SK-N-SH (cell line): ENCODE measurements around the gene ANKUB1. TPM values are rescaled to one million over a fixed set of nuclear protein-coding genes. Genes with fewer than 3 reads are reported as not detected.
"Not testable (repeated sequence)": the region's sequence is repeated elsewhere in the genome, so short reads cannot be mapped to it uniquely, and the experiment has no call there.

ENCODE experiments used
- CTCF ChIA-PET: fragments of 300-600, 350-600 bp; formaldehyde crosslinking; extraction: SDS; loops from one replicate; lab custom pipeline; 2021; lab: Yijun Ruan, JAX
- POLR2A ChIA-PET: fragments of 350-600 bp; sonication (Branson Sonifier 250); formaldehyde crosslinking; extraction: SDS; loops from one replicate; lab custom pipeline; 2020; ENCODE audit warnings: antibody characterized with exemption, inconsistent platforms; lab: Yijun Ruan, JAX
- DNase-seq: peaks from one replicate; pipeline ENCODE4 v3.0.0; 2012
- H2AFZ ChIP-seq: fragments of 200-600 bp; sonication (generic); 2 replicates; pipeline ENCODE4 v1.8.1; 2016; ENCODE audit warnings: antibody characterized with exemption, mild to moderate bottlenecking, low read depth
- H3F3A ChIP-seq: fragments of 200-600 bp; sonication (generic); replicated peaks from 2 replicates; pipeline ENCODE3; 2016; ENCODE audit warnings: antibody characterized with exemption, mild to moderate bottlenecking; ENCODE audit not compliant: insufficient read depth
- H3K27ac ChIP-seq, 2 experiments: fragments of 200-500 bp in 1 of 2; fragments of 200-600 bp in 1 of 2; sonication (Bioruptor generic) in 1 of 2; sonication (generic), shearing (Covaris generic) in 1 of 2; 2 replicates each; pipeline versions ENCODE4 v1.5.1 to v1.6.1; 2014 to 2016; ENCODE audit warnings: low read depth in 2 of 2, inconsistent platforms in 1 of 2, low read length in 1 of 2, mild to moderate bottlenecking in 1 of 2, mixed read lengths in 1 of 2
- H3K27me3 ChIP-seq: fragments of 200-600 bp; sonication (generic), shearing (Covaris generic); 2 replicates; pipeline ENCODE4 v1.6.1; 2016; ENCODE audit warnings: mixed run types; ENCODE audit not compliant: insufficient read depth
- H3K36me3 ChIP-seq, 2 experiments: fragments of 200-500 bp in 1 of 2; fragments of 200-600 bp in 1 of 2; sonication (Bioruptor generic) in 1 of 2; sonication (generic) in 1 of 2; replicated peaks in 1 of 2; 2 replicates each; pipeline versions ENCODE3 to v1.5.1; 2014 to 2016; ENCODE audit warnings: low read length in 1 of 2, mild to moderate bottlenecking in 1 of 2; ENCODE audit not compliant: insufficient read depth in 2 of 2, control insufficient read depth in 1 of 2
- H3K4me1 ChIP-seq, 2 experiments: fragments of 200-500 bp in 1 of 2; fragments of 200-600 bp in 1 of 2; sonication (Bioruptor generic) in 1 of 2; sonication (generic), shearing (Covaris generic) in 1 of 2; 2 replicates each; pipeline versions ENCODE4 v1.5.1 to v1.6.1; 2014 to 2016; ENCODE audit warnings: low read depth in 1 of 2, low read length in 1 of 2, mixed run types in 1 of 2; ENCODE audit not compliant: insufficient read depth in 2 of 2, control insufficient read depth in 1 of 2
- H3K4me2 ChIP-seq: fragments of 200-600 bp; sonication (generic), shearing (Covaris generic); 2 replicates; pipeline ENCODE4 v1.6.1; 2017; ENCODE audit warnings: mixed run types
- H3K4me3 ChIP-seq, 2 experiments: fragments of 200-500 bp in 1 of 2; fragments of 200-600 bp in 1 of 2; sonication (Bioruptor generic) in 1 of 2; sonication (generic), shearing (Covaris generic) in 1 of 2; 2 replicates each; pipeline versions ENCODE4 v1.5.1 to v1.8.1; 2014 to 2016; ENCODE audit warnings: low read depth in 2 of 2, inconsistent platforms in 1 of 2, low read length in 1 of 2, mild to moderate bottlenecking in 1 of 2, mixed read lengths in 1 of 2, moderate library complexity in 1 of 2
- H3K79me2 ChIP-seq: fragments of 200-600 bp; sonication (generic); 2 replicates; pipeline ENCODE4 v1.8.1; 2017; ENCODE audit warnings: mild to moderate bottlenecking; ENCODE audit not compliant: insufficient read depth
- H3K9ac ChIP-seq: fragments of 200-600 bp; sonication (generic); 2 replicates; pipeline ENCODE4 v1.6.1; 2017; ENCODE audit warnings: mixed run types
- H3K9me2 ChIP-seq: fragments of 200-600 bp; sonication (generic); 2 replicates; pipeline ENCODE4 v1.6.1; 2017; ENCODE audit warnings: mixed run types
- H3K9me3 ChIP-seq: fragments of 200-600 bp; sonication (generic); 2 replicates; pipeline ENCODE4 v1.6.1; 2017; ENCODE audit warnings: mixed run types, mild to moderate bottlenecking, moderate library complexity
- H4K20me1 ChIP-seq: fragments of 200-600 bp; sonication (generic); 2 replicates; pipeline ENCODE4 v1.6.1; 2017; ENCODE audit warnings: mild to moderate bottlenecking, mixed run types; ENCODE audit not compliant: insufficient read depth
- ELF1 ChIP-seq: IDR thresholded peaks from 2 replicates; pipeline ENCODE4 v1.4.0; 2012
- EP300 ChIP-seq, 2 experiments: IDR thresholded peaks; 2 replicates each; pipeline versions ENCODE4 v1.4.0 to v1.6.1; 2012; ENCODE audit warnings: borderline replicate concordance in 1 of 2, low read depth in 1 of 2, low read length in 1 of 2
- GABPA ChIP-seq: IDR thresholded peaks from 2 replicates; pipeline ENCODE4 v1.4.0; 2012; ENCODE audit warnings: low read depth, mild to moderate bottlenecking
- REST ChIP-seq: IDR thresholded peaks from 2 replicates; pipeline ENCODE4 v1.6.1; 2012; ENCODE audit warnings: mild to moderate bottlenecking, low read depth, low read length, moderate library complexity
- USF2 ChIP-seq: fragments of 150-350 bp; IDR thresholded peaks from 2 replicates; pipeline ENCODE4 v1.6.1; 2017; ENCODE audit warnings: antibody characterized with exemption, low read length, low read depth, borderline replicate concordance
- WGBS: methylation state at CpG from one replicate; pipeline ENCODE4 v1.1.6; 2017; ENCODE audit warnings: low lambda C conversion rate; 5-methylcytosine and 5-hydroxymethylcytosine counted together
- polyA plus RNA-seq, 3 experiments: library from polyadenylated mRNA; depleted of rRNA; stranded (reverse); fragments of >200 nt; gene quantifications; 2 replicates each; pipeline ENCODE4 v1.2.3, GENCODE V29; 2012
- TF ChIP-seq, protein P1 (sequence below): IDR thresholded peaks from 2 replicates; pipeline ENCODE4 v1.4.0; 2012; ENCODE audit warnings: low read depth, borderline replicate concordance

The ANKUB1 gene
- polyA plus RNA-seq, 1 of the 3 experiments (the other 2 are of a cell fraction): not detected

GRCh38 chr3:149839896-149840295 is 47.5 kb upstream of the ANKUB1 start:
- Histone ChIP-seq H3K4me2 (no peak overlapping the region), H3K9me2 (no peaks in the 10 kb centered on the region), H2AFZ (no peak overlapping the region), H3K9me3 (0 out of 2 replicates have a peak, but pooled peaks cover 2% of the 10 kb centered on the region), H3K9ac (no peak overlapping the region), H3K79me2 (peaks cover 15% of the 10 kb centered on the region), H3F3A (no peaks in the 10 kb centered on the region), H3K36me3 (peaks cover 0 to 5% of the 10 kb centered on the region in 2 experiments), H3K4me3 (no peak overlapping the region), H3K27ac (no peak overlapping the region), H3K4me1 (no peaks in the 10 kb centered on the region; a peak in 1 of 4 replicates), H4K20me1 (no peaks in the 10 kb centered on the region), H3K27me3 (no peaks in the 10 kb centered on the region)
- WGBS: 96% methylated on average over 3 of the region's 3 CpGs
- POLR2A ChIA-PET: no interaction called here
- DNase-seq: no peak
- CTCF ChIA-PET: interaction anchor here (0.5 kb wide), 1 partner anchor 15 kb away, joined by 3 read pairs; no protein-coding TSS in a partner anchor
- TF ChIP-seq, protein P1, sequence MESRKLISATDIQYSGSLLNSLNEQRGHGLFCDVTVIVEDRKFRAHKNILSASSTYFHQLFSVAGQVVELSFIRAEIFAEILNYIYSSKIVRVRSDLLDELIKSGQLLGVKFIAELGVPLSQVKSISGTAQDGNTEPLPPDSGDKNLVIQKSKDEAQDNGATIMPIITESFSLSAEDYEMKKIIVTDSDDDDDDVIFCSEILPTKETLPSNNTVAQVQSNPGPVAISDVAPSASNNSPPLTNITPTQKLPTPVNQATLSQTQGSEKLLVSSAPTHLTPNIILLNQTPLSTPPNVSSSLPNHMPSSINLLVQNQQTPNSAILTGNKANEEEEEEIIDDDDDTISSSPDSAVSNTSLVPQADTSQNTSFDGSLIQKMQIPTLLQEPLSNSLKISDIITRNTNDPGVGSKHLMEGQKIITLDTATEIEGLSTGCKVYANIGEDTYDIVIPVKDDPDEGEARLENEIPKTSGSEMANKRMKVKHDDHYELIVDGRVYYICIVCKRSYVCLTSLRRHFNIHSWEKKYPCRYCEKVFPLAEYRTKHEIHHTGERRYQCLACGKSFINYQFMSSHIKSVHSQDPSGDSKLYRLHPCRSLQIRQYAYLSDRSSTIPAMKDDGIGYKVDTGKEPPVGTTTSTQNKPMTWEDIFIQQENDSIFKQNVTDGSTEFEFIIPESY: no peak
- TF ChIP-seq USF2: no peak
- no peak for TF ChIP-seq EP300 (IDR thresholded peaks at IDR 0.05; ENCODE audit: borderline replicate concordance in 1 of 2, low read depth in 1 of 2, low read length in 1 of 2)
- TF ChIP-seq REST: no peak
- no peak for TF ChIP-seq GABPA
- no peak for TF ChIP-seq ELF1

DNA sequence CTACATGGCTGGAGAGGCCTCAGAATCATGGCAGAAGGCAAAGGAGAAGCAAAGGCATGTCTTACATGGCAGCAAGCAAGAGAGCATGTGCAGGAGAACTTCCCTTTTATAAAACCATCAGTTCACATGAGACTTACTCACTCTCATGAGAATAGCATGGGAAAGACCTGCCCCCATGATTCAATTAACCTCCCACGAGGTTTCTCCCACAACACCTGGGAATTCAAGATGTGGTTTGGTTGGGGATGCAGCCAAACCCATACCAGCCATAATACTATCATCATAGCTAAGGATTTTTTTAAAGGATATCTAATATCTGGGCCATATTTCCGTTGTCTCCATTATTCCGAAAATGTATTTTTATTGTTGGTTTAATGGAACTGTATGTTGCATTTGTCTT is 47.1 kb upstream of the ANKUB1 start:
- H3K27me3 ChIP-seq, H3K4me1 ChIP-seq, H2AFZ ChIP-seq, H3K9me3 ChIP-seq, H3F3A ChIP-seq, H3K9me2 ChIP-seq, H4K20me1 ChIP-seq, H3K4me2 ChIP-seq, H3K36me3 ChIP-seq, DNase-seq, H3K4me3 ChIP-seq, POLR2A ChIA-PET, H3K9ac ChIP-seq, H3K27ac ChIP-seq: not testable (repeated sequence)
- WGBS: 95% methylated on average over 3 of the region's 3 CpGs
- CTCF ChIA-PET: interaction anchor here (0.5 kb wide), 1 partner anchor 15 kb away, joined by 3 read pairs; no protein-coding TSS in a partner anchor
- peaks cover 15% of the 10 kb centered on the region for H3K79me2 ChIP-seq

DNA sequence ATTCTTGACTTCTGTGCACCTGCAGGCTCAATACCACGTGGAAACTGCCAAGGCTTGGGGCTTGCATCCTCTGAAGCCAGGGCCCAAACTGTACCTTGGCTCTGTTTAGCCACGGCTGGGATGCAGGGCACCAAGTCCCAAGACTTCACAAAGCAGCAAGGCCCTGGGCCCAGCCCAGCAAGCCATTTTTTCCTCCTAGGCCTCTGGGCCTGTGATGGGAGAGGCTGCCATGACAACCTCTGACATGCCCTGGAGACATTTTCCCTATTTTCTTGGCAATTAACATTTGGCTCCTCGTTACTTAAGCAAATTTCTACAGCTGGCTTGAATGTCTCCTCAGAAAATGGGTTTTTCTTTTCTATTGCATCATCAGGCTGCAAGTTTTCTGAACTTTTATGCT is 46.1 kb upstream of the ANKUB1 start:
- H3K4me2 ChIP-seq, H3K9ac ChIP-seq, H3K36me3 ChIP-seq, H2AFZ ChIP-seq, H3K27ac ChIP-seq, H3K27me3 ChIP-seq, CTCF ChIA-PET, POLR2A ChIA-PET, H3K4me3 ChIP-seq, H3F3A ChIP-seq, H3K9me2 ChIP-seq, H3K4me1 ChIP-seq, H4K20me1 ChIP-seq, H3K9me3 ChIP-seq, DNase-seq: not testable (repeated sequence)
- H3K79me2 ChIP-seq: peaks cover 17% of the 10 kb centered on the region; the same call in 1 of the 2 replicates
- WGBS: 93% methylated on average over 3 of the region's 3 CpGs
